DND-41 (cell line): ENCODE data around the gene NAB2.

Source experiments
- ATAC-seq: fragments of 200-7000 bp; cut with Tn5 transposase; 3 replicates; pipeline ENCODE4 v1.9.1; 2021; ENCODE audit warnings: low read depth; ENCODE audit not compliant: insufficient read depth
- DNase-seq: peaks from one replicate; pipeline ENCODE4 v3.0.0-alpha.2; 2020
- H2AFZ ChIP-seq: 2 replicates; pipeline ENCODE4 v1.6.0; 2012; ENCODE audit warnings: low read depth, low read length
- H3K27ac ChIP-seq: 2 replicates; pipeline ENCODE4 v1.5.1; 2012; ENCODE audit warnings: low read length, inconsistent platforms
- H3K27me3 ChIP-seq: fragments of 200-600 bp; sonication (generic); 2 replicates; pipeline ENCODE4 v1.6.0; 2012; ENCODE audit warnings: low read length, mild to moderate bottlenecking, inconsistent platforms; ENCODE audit not compliant: insufficient read depth, poor library complexity
- H3K36me3 ChIP-seq: 2 replicates; pipeline ENCODE4 v1.5.1; 2012; ENCODE audit warnings: low read length, inconsistent platforms; ENCODE audit not compliant: insufficient read depth
- H3K4me1 ChIP-seq: 2 replicates; pipeline ENCODE4 v1.5.1; 2012; ENCODE audit warnings: mild to moderate bottlenecking, low read length; ENCODE audit not compliant: insufficient read depth
- H3K4me2 ChIP-seq: 2 replicates; pipeline ENCODE4 v1.6.0; 2012; ENCODE audit warnings: mild to moderate bottlenecking, moderate library complexity, low read length, inconsistent platforms; ENCODE audit not compliant: insufficient read depth
- H3K4me3 ChIP-seq, 2 experiments: fragments of 200-600 bp in 1 of 2; shearing (Covaris generic) in 1 of 2; 2 replicates each; pipeline ENCODE4 v1.5.1; 2012 to 2016; ENCODE audit warnings: inconsistent platforms in 2 of 2, low read length in 2 of 2, mild to moderate bottlenecking in 2 of 2, low read depth in 1 of 2, moderate library complexity in 1 of 2
- H3K79me2 ChIP-seq: 2 replicates; pipeline ENCODE4 v1.6.0; 2012; ENCODE audit warnings: low read length, inconsistent platforms; ENCODE audit not compliant: insufficient read depth
- H3K9ac ChIP-seq: 2 replicates; pipeline ENCODE4 v1.6.0; 2012; ENCODE audit warnings: low read depth, mild to moderate bottlenecking, inconsistent platforms, low read length, moderate library complexity
- H3K9me3 ChIP-seq: 2 replicates; pipeline ENCODE4 v1.5.1; 2012; ENCODE audit warnings: low read length, moderate library complexity, mild to moderate bottlenecking, inconsistent platforms; ENCODE audit not compliant: insufficient read depth, severe bottlenecking
- H4K20me1 ChIP-seq: 2 replicates; pipeline ENCODE4 v1.6.0; 2012; ENCODE audit warnings: low read length; ENCODE audit not compliant: insufficient read depth
- CTCF ChIP-seq: IDR thresholded peaks from 2 replicates; pipeline ENCODE4 v1.5.1; 2012; ENCODE audit warnings: borderline replicate concordance, low read length, moderate library complexity, mild to moderate bottlenecking; ENCODE audit not compliant: poor library complexity, severe bottlenecking; ENCODE audit errors: extremely low read depth
- EZH2 ChIP-seq: IDR thresholded peaks from 3 replicates; pipeline ENCODE4 v1.6.1; 2012; ENCODE audit warnings: borderline replicate concordance, low read depth, mild to moderate bottlenecking, moderate library complexity, low read length, inconsistent platforms; ENCODE audit not compliant: severe bottlenecking

Gene NAB2

GRCh38 chr12:57091638-57092528 lies 3.0 kb downstream of the NAB2 start:
- Histone ChIP-seq H3K4me1 (peaks cover 22% of the 10 kb centered on the region), H4K20me1 (peaks cover 16% of the 10 kb centered on the region), H3K9me3 (no peaks in the 10 kb centered on the region), H3K9ac (no peak overlapping the region), H3K36me3 (peaks cover 53% of the 10 kb centered on the region), H2AFZ (no peak overlapping the region), H3K4me3 (no peak overlapping the region), H3K4me2 (no peak overlapping the region), H3K79me2 (peaks cover 11% of the 10 kb centered on the region), H3K27ac (no peak overlapping the region), H3K27me3 (no peaks in the 10 kb centered on the region)
- ATAC-seq (no peak), DNase-seq (no peak)
- TF ChIP-seq EZH2 (no peak), CTCF (no peak)

GRCh38 chr12:57092529-57092862 lies 3.6 kb downstream of the NAB2 start:
- no peak for TF ChIP-seq EZH2
- no peak for TF ChIP-seq CTCF
- ATAC-seq = no peak
- H3K9me3 ChIP-seq = no peaks in the 10 kb centered on the region
- peaks cover 11% of the 10 kb centered on the region for H3K79me2 ChIP-seq
- peaks cover 59% of the 10 kb centered on the region for H3K36me3 ChIP-seq
- H3K27ac ChIP-seq = no peak overlapping the region
- no peak overlapping the region for H3K4me2 ChIP-seq
- H3K4me3 ChIP-seq = no peak overlapping the region
- H3K27me3 ChIP-seq = no peaks in the 10 kb centered on the region
- no peak overlapping the region for H2AFZ ChIP-seq
- DNase-seq = no peak
- no peak overlapping the region for H3K9ac ChIP-seq
- peaks cover 16% of the 10 kb centered on the region for H4K20me1 ChIP-seq
- peaks cover 22% of the 10 kb centered on the region for H3K4me1 ChIP-seq

GRCh38 chr12:57092876-57093414 lies 4.0 kb downstream of the NAB2 start:
- no peak for DNase-seq
- no peak for TF ChIP-seq EZH2
- no peak for TF ChIP-seq CTCF
- Histone ChIP-seq H3K27me3 (no peaks in the 10 kb centered on the region), H3K36me3 (peaks cover 60% of the 10 kb centered on the region), H3K4me2 (no peak overlapping the region), H3K4me3 (no peak overlapping the region), H3K9ac (no peak overlapping the region), H4K20me1 (peaks cover 16% of the 10 kb centered on the region), H2AFZ (no peak overlapping the region), H3K9me3 (no peaks in the 10 kb centered on the region), H3K4me1 (peaks cover 21% of the 10 kb centered on the region), H3K27ac (no peak overlapping the region), H3K79me2 (peaks cover 11% of the 10 kb centered on the region)
- ATAC-seq = no peak
